NOMO-1 treated with DMSO at 0.1 percent for 48 hours (cell line): Measurements from ENCODE around the gene RAD21L1.

Experiments
- DNase-seq: peaks from one replicate; lab custom pipeline; 2025; ENCODE audit not compliant: unreplicated experiment; lab: John Stamatoyannopoulos, UW

RAD21L1 gene

GRCh38 chr20:1225783-1226654 is at the start of gene RAD21L1:
RAD21L1 (plus strand) TSS chr20:1226044; CDS start chr20:1228454, 2,410 bp downstream.
- peak; percentile 51 for DNase-seq

DNA sequence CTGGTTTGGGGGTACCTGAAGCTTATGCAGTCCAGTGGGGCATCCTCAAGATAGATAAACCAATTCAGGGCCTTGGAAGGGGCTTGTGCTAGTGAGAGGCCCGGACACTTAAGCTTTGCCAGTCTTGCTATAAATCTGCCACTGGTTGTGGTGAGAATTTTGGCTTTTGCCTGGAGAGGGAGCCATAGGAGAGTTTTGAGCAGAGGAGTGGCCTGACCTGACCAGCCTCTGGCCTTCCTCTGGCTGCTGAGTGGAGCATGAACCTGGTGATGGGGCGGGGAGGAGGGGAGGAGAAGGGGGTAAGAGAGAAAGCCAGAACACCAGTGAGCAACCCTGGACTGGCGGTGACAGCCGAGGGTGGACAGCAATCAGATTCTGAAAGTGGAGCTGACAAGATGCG is 48.2 kb upstream of the RAD21L1 start:
- no peak for DNase-seq

- DNase-seq: no peak
Measured at GRCh38 chr20:1178103-1178502, 47.7 kb upstream of the RAD21L1 start.

GRCh38 chr20:1178623-1179022 is 47.2 kb upstream of the RAD21L1 start:
- DNase-seq: no peak

- DNase-seq: no peak
Measured at GRCh38 chr20:1180949-1181348, 44.9 kb upstream of the RAD21L1 start.

GRCh38 chr20:1182106-1182505 is 43.7 kb upstream of the RAD21L1 start:
- no peak for DNase-seq

GRCh38 chr20:1183153-1183552 is 42.7 kb upstream of the RAD21L1 start:
- DNase-seq: no peak

GRCh38 chr20:1184260-1184637 is 41.6 kb upstream of the RAD21L1 start:
- no peak for DNase-seq

DNA sequence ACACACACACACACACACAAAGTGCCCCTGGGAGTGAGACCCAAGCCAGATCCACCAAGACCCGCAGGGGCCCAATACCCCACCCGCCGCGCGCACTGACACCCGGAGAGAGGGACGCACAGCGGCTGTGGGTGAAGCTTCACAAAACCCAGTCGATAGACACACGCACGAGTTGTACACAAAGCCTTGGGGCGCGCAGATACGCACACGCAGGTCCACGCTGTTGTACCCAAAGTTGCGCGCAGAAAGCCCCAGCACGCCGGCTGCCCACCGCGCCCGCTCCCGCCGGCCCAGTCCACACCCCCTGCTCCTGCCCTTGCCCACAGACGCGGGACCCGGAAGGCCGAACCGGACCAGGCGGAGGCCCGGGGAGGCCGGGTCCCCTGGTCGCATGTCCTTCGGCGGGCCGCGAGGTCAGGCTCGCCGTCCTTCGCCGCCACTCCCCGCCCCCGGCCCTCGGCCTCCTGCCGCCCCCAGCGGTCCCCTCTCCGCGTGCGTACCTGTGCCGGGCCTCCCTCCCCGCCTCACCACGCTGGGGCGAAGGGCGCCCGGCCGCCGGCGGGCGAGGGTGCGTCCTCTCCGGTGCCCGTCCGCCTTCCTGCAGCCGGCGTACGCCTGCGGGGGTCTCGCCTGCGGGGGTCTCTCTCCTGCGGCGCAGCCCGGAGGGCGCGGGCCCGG is 41.1 kb upstream of the RAD21L1 start, which contains the start of gene TMEM74B:
Gene TMEM74B, minus strand, starts transcription at position 344 of the 678 bp plus-strand sequence. CDS start 1,180 bp downstream, outside the sequence.
- no peak for DNase-seq

DNA sequence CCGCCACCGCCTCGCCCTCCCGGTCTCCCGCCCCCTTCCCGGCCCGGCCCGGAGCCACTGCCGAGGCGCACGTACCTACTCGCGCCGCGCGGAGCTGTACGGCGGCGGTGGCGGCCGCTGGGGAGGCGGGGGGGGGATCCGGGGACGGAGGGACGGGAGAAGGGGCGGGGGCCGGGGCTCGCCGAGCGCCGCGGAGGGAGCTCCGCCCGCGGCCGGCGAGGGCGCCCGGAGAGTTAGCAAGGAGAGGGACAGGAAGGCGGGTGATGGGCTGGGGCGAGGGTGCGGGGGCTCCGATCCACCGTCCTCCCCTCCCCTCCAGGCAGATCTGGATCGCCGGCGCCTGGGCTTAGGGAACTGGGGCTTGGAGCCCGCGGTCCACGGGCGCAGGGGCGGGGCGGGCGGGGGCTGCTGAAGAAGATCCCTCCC is 40.5 kb upstream of the RAD21L1 start:
- no peak for DNase-seq

GRCh38 chr20:1185790-1186334 is 40.0 kb upstream of the RAD21L1 start:
- DNase-seq: peak; percentile 17

DNA sequence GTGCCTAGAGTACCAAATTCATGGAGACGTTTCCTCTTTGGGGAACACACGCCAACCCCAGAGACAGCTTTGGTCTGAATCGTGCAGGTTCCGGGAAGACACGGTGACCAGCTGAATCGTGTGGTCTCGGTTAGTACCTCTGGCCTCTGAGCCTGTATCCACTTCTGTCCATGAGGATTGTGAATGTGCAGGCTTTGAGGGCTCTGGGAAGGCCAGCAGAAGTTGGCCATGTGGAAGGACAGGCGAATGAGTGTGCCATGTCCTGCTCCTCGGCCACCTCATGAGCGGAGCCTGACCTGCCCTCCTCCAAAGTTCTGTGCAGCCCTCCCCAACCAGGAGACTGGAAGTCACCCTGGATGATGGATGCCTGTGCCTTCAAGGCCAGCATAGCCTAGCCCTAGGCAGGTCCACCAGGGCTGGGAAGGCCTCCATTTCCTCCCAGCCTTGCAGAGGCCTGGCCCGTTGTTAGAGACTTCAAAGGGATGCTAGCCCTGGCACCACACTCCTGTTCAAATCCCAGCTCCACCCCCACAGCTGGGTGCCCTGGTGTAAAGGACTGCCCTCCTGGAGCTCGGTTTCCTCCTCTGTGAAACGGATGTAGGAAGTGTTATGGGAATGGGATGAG is 39.4 kb upstream of the RAD21L1 start:
- no peak for DNase-seq

GRCh38 chr20:1187605-1188171 is 38.2 kb upstream of the RAD21L1 start:
- DNase-seq: no peak

GRCh38 chr20:1188347-1188746 is 37.5 kb upstream of the RAD21L1 start:
- no peak for DNase-seq

- DNase-seq: no peak
Measured at GRCh38 chr20:1189827-1190226, 36.0 kb upstream of the RAD21L1 start.

DNA sequence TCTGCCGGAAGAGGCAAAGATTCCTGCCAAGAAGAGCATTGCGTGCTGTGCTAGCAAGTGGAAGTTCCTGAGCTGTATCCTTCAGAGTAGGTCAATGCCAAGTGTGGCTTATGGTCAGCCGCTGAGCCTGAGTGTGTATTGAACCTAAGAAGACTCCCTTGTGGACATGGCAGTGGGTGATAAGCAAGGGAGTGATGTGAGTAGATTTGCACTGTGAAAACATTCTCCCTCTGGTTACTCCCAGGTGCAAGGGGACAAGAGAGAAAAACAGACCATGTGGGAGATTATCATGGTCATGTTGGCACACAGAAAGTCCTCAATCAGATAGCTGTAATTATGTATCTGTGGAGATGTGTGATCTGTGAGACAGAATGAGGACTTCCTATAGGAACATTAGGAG is 35.0 kb upstream of the RAD21L1 start:
- DNase-seq: no peak

- DNase-seq: no peak
Measured at GRCh38 chr20:1191299-1191698, 34.5 kb upstream of the RAD21L1 start.

- DNase-seq: no peak
Measured at GRCh38 chr20:1195226-1195625, 30.6 kb upstream of the RAD21L1 start.

DNA sequence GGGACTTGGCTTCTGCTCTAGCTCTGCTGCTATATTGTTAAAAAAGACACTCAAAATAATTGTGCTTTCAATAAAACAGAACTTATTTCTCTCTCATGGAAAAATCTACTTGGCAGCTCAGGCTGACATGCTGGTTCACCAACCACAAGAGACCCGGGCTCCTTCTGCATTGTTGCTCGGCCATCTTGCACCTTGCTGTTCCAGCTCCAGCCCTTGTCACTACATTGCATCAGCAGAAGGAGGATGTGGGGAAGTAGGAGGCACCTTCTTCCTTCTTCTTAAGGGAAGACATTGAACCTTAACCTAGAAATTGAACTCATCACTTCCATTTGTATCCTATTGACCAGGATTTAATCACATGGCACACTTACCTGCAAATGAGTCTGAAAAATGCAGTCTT is 29.2 kb upstream of the RAD21L1 start:
- no peak for DNase-seq

DNA sequence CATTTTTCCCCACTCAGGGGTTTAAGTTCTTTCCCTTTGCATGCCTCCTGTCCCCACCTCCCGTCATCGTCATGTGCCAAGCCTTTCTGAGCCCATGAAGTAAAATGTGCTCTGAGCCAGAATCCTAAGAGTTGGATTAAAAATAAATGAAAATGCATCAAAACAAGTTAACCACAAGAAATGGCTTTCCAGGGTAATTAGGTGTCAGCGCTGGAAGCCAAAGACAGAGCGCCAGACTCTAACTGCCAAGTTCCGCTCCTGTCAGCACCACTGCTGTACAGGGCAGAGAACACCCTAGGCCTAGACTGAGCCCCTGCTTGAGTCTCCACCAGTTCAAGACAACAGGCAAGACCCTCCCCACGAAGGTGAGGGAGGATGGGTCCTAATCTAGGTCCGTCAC is 28.0 kb upstream of the RAD21L1 start:
- no peak for DNase-seq

- DNase-seq: no peak
Measured at GRCh38 chr20:1198751-1199150, 27.1 kb upstream of the RAD21L1 start.
